Hindlimb muscle (tissue), 1 donor: ENCODE data around the gene OR1S2. TPM values are rescaled to one million over a fixed set of nuclear protein-coding genes. Genes with fewer than 3 reads are reported as not detected.
"Not testable (repeated sequence)": the region's sequence is repeated elsewhere in the genome, so short reads cannot be mapped to it uniquely, and the experiment has no call there.

Source experiments
- DNase-seq: peaks from one replicate; pipeline ENCODE4 v3.0.0-alpha.2; 2013
- polyA plus RNA-seq: library from polyadenylated mRNA; unstranded; fragments of 120-200 nt; gene quantifications from one replicate; pipeline ENCODE4 v1.2.1, GENCODE V29; 2013; ENCODE audit not compliant: insufficient read length

The OR1S2 gene, protein sequence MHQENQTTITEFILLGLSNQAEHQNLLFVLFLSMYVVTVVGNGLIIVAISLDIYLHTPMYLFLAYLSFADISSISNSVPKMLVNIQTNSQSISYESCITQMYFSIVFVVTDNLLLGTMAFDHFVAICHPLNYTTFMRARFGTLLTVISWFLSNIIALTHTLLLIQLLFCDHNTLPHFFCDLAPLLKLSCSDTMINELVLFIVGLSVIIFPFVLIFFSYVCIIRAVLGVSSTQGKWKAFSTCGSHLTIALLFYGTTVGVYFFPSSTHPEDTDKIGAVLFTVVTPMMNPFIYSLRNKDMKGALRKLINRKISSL
- polyA plus RNA-seq = not detected

DNA sequence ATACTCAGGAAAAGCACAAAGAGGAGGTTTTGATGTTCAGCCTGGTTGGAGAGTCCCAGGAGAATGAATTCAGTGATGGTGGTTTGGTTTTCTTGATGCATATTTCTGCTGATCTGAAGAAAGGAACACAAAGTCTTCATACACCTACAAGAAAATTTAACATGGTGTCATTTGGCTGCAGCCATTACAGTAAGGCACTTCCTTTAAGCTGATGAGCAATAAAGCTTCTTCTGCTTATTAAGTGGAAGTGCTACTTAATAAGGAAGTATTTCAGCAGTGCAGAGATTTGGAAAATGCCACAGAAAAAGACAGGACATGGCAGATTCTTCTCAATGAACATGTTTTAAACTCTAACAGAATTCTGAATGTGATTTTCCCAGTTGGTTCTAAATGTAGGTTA is at the start of gene OR1S2:
Gene OR1S2 (minus strand): TSS at position 101 of the 400 bp plus-strand sequence. CDS start 0 bp downstream, at position 101.
- no peak for DNase-seq

DNA sequence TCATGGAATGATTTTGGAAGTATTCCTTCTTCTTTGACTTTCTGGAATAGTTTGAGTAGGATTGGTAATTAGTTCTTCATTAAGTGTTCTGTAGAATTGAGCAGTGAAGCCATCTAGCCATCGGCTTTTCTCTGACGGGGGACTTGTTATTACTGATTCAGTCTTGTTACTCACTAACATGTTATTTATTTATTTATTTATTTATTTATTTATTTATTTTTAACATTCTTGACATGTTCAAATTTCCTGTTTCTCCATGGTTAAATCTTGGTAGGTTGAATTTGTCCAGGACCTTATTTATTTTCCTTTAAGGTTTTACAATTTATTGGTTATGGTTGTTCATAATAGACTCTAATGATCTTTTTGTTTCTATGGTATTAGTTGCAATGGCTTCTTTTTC is 40.0 kb upstream of the OR1S2 start:
- no peak for DNase-seq

DNA sequence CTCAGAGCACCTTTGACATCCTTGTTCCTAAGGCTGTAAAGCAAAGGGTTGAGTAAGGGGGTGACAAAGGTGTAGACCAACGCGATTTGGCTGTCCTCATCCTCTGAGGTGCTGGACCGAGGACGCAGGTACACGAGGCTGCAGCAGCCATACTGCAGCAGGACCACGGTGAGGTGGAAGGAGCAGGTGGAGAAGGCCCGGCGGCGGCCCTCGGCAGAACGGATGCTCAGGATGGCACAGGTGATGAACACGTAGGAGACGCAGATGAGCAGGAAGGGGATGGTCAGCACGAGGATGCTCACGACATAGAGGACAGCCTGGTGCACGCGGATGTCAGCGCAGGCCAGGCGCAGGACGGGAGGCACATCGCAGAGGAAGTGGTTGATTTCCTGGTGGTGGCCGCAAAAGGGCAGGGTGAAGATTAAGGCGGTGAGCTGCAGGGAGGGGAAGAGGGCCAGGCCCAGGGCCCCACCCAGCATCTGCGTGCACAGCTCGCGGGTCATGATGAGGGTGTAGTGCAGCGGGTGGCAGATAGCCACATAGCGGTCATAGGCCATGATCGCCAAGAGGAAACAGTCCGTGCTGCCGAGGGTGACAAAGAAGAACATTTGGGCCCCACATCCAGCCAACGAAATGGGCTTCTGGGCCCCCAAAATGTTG is 24.1 kb upstream of the OR1S2 start:
- no peak for DNase-seq

DNA sequence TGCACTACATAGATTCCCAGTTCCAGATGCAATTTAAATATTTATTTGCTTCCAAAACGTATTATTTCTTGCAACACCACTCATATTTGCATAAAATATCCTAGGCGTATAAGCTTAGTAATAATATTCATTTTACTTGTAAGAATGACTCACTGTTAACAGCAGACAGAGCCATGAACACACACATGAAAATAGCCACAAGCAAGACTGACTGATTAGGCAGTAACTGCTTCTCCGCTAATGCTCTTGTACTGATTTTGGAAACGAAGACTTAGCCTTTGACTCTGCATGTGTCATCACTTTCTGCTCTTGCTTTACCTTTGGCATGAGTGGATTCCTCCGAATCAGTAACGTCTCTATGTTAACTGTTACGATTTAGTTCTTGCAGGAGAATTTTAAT is 18.8 kb upstream of the OR1S2 start:
- no peak for DNase-seq

DNA sequence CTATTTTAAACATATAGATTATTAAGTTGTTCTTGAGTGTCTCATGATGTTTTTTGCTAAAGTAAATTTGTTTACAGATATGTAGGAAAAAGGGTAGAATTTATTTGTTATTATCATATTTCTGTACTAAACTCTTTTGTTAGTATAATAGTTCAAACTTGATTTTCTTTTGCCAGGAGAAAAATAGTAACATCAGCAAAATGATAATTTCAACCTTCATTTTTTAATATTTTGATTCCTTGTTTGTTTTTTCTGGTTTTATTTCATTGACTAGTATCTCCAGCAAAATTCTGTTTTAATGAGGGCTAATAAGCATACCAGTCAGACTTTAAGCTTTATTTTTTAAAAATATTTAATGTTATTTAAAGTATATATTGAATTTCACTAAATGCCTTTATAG is 12.5 kb upstream of the OR1S2 start:
- no peak for DNase-seq

DNA sequence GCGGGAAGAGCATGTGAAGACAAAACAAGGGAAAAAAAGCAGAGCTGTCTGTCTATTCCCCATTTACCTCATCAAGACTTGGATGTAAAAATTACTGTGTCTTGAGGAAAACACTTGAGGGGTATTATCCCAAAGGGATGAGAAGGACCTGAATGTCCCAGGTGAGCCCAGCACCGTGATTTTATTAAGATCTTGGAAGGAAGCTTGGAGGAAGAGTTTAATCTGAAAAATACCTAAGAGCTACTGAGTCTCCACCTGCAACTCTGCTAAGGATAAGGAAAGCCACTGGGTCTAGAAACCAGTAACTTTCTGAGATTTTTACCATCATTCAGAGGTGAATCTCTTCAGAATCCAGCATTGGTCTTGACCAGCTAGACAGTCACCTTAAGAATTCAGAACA is 8.5 kb upstream of the OR1S2 start, which contains the start of gene OR1S1:
Gene OR1S1 (plus strand): TSS at position 301 of the 400 bp plus-strand sequence.
- not testable (repeated sequence) for DNase-seq

DNA sequence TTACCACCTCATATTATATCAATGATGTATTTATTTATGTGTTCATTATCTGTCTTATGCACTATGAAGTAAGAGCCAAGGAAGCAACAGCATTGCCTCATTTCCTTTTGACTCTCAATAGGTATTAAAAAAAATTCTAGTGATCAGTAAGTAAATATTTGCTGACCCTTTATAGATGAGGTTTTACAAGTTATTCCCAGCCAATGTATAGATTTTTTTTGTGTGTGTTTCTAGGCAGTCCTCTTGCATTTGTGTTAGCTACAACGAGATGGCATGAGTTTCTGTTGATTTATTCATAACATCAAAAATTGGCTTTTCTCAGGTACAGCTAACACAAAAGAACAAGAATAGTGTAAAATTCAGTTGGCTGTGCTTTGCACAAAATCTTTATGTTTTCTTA is 4.7 kb downstream of the OR1S2 start:
- DNase-seq = no peak

DNA sequence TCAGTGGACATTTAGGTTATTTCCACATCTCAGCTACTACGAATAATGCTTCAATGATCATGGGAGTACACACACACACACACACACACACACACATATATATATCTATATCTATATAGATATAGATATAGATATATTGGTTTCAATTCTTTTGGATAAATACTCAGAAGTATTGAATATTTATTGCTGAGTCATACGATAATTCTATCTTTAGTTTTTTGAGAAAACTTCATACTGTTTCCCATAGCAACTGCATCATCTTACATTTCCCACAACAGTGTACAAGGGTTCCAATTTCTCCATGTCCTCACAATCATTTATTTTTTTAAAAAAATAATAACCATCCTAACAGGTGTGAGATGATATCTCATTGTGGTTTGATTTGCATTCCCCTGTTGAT is 8.0 kb downstream of the OR1S2 start:
- DNase-seq = no peak

DNA sequence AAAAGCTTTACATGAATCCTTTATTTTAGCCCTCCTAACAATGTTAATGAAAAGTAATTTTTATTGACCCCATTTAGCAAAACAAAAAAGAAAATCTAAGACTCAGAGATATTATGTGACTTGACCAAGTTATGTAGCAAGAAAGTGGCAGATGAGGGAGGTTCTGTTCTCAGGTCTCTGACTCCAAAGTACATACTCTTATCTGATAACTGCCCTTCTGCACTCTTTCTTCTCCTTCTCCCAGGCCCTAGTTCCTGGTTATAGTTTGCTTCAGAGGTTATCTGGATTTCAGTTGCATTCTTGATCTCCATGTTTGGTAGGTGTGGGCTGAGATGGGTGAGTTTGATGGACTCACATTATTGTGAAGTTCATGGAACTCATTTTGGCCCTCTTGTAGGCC is 10.6 kb downstream of the OR1S2 start:
- no peak for DNase-seq

DNA sequence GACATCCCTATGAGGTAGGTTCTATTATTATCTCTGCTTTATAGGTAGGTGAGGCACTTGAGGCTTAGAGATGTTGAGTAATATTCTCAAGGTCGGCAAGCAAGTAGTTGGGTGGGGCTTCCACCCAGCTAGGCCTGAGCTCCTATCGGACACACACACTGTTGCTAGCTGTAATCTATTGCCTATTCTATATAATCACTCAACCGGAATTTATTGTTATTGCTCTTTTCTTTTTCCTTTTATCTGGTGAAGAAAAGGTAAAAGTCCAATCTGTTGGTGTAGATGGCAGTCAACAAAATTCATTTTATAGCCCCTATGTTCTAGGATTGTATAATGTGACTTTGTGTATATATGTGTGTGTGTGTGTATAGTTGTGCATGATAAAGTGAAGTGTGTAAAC is 11.7 kb downstream of the OR1S2 start:
- DNase-seq = no peak

DNA sequence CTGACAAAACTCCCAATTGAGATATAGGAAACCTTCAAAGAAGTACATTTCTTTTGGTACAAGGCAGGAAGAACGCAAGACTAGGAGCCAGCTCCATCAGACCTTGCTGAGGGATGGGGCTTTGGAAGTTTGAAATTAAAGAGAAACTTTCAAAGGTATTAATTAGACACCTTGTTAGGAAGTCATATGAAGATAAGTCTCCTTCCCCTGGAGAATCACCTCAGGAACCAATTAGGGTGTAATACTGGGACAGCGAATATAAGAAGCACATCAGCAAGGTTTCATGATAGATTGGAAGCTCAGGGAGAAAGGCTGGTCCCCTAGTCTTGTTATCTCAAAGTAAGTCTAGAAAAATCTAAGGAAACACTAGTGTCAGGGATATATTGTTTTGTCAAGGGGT is 15.2 kb downstream of the OR1S2 start, which contains the start of gene OR9Q2:
Gene OR9Q2 (plus strand): TSS at position 301 of the 400 bp plus-strand sequence. CDS start 1,421 bp downstream, outside the sequence.
- DNase-seq = no peak

DNA sequence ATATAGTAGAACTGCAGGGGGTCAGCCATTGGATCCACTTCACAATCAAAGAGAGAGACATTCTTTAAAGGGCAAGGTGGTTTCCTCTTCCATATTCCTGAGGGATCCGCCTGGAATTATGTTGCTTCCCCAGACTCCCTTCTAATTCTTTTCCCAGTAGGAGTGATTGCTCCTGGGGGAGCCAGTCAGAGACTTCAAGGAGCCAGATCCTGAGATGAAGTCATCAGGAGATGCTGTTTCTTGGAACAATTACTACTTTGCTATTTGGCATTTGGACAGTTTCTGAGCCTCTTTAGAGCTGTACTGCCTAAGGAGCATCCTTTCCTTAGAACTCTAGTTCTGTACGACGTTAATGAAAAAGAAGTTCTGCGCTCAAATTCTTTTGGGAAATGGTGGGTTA is 17.0 kb downstream of the OR1S2 start:
- DNase-seq = no peak

DNA sequence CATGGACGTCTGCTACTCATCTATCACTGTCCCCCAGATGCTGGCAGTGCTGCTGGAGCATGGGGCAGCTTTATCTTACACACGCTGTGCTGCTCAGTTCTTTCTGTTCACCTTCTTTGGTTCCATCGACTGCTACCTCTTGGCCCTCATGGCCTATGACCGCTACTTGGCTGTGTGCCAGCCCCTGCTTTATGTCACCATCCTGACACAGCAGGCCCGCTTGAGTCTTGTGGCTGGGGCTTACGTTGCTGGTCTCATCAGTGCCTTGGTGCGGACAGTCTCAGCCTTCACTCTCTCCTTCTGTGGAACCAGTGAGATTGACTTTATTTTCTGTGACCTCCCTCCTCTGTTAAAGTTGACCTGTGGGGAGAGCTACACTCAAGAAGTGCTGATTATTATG is 24.3 kb downstream of the OR1S2 start:
- no peak for DNase-seq

DNA sequence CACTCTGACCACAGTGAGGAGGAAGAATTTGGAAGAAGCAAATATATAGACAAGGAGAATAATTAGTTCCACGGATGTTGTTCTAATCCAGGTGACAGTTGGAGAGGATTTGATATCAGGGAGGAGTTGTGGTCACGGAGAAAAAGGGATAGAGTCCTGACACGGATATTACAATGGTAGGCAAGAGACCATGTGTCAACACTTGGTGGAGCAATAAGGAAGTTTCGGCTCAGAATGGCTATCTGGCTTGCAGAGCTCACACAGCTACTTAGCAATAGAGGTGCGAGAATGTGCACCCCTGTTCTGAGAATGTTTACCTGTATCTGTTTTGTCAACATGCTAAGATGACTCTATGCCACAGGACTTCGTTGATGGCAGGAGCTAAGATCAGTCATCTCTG is 25.5 kb downstream of the OR1S2 start:
- no peak for DNase-seq

DNA sequence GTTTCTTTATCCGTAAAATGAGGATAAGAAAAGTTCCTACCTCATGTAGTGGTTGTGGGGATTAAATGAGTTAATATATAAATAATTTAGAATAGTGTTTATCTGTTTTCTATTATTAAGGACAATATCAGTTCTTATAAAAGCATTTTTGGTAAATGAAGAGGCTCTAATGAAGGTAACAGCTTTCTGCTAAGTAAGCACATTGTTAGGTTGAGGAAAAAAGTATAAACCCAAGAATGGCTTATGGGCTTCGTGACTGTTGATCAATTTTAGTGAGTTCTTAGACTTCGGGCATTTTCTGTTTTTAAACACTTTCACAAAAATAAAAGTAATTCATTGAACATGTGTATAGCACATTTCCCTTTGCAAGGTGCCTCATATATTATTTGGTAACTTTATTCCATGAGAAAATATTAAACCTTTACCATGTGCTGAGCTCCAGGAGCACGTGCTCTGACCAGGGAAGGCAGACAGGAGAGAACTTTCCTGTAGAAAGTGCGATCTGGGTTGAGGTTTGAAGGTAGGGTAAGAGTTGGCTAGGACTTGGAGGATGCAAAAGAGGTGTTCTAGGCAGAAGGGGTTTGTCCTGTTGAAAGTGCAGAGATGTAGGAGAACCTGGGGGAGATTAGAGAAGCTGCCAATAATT is 26.4 kb downstream of the OR1S2 start:
- no peak for DNase-seq

DNA sequence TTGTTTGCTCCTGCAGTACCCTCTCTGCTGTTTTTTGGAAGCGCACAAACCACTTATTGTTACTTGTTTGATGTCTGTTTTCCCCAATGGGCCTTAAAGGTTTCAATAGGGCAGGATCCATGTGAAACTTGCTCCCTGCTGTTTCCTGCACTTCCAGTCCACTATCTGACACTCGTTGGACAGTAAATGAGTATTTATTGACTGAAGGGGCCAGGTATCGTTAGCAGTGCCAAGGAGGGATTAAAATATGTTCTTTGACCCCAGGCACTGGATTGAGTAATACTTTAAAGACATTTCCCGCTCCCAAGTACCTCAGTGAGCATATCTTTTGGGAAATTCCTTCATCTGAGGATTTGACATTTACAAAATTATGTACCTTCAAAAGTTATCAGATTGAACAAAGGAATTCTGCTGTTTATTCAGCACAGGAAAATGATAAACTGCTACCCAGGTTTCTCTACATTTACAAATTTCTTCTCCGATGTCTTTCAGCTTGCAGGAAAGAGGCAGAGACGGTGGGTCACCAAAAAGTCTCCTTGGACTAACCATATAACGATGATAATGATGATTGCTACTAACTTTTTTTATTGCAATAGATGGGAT is 38.3 kb downstream of the OR1S2 start:
- DNase-seq = no peak

DNA sequence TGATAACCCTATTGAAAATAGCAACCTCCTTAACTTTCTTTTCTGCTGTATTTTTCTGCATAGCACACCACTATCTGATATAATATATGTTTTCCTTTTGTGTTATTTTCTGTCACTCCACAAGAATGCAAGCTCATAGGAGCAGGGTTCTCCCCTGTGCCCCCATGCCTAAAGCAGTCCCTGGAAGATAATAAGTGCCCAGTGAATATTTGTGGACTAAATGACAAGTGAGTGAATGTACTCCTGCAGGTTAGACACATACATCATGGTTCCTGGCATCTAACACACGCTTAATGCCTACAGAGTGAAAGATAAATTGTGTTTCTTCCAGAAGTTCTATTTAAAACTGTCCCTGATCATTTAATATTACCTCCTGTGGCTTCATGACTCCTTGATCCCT is 39.0 kb downstream of the OR1S2 start:
- no peak for DNase-seq

DNA sequence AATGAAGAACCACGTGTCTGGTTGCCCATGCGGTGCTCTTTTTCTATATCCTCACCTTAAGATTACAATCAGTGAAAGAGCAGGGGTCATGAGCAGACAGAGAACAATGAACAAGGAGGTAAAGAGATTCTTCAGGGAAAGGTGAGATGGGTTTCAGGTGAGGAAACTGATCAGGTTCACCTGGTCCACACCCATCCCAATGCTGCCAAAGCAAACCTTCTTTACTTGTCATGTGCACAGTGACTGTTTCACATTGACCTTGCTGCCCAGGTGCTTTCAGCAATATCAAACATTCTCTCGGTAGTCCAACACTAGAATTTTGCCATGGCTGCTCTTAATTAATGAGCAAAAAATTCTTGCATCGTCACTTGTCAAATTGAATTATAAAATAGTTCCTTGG is 39.6 kb downstream of the OR1S2 start:
- no peak for DNase-seq

Other genes with a start within 250 kb of the OR1S2 start
- gene OR9Q1, start 180.3 kb downstream of the OR1S2 start, polyA plus RNA-seq = not detected
- gene OR6Q1, start 173.2 kb downstream of the OR1S2 start, polyA plus RNA-seq = not detected
- not detected for gene OR9I1, start 78.6 kb downstream of the OR1S2 start, polyA plus RNA-seq
- not detected for gene OR9Q2, start 15.1 kb downstream of the OR1S2 start, polyA plus RNA-seq
- gene OR1S1, start 8.6 kb upstream of the OR1S2 start, polyA plus RNA-seq = not detected
- gene OR10Q1, start 24.8 kb upstream of the OR1S2 start, polyA plus RNA-seq = not detected
- not detected for gene OR10W1, start 64.1 kb upstream of the OR1S2 start, polyA plus RNA-seq
- gene OR5B17, start 154.9 kb upstream of the OR1S2 start, polyA plus RNA-seq = not detected
- not detected for gene OR5B3, start 202.7 kb upstream of the OR1S2 start, polyA plus RNA-seq
- not detected for gene OR5B2, start 224.0 kb upstream of the OR1S2 start, polyA plus RNA-seq
- gene OR5B12, start 238.1 kb upstream of the OR1S2 start, polyA plus RNA-seq = not detected